Neutrophil (primary cell): ENCODE measurements around the gene GRIK3.

ENCODE experiments used
- H3K27ac ChIP-seq: fragments of 200-600 bp; sonication (generic); 2 replicates; pipeline ENCODE4 v1.5.1; 2016; ENCODE audit warnings: mild to moderate bottlenecking, moderate library complexity
- H3K27me3 ChIP-seq: fragments of 200-600 bp; sonication (generic); 2 replicates; pipeline ENCODE4 v1.6.0; 2016; ENCODE audit warnings: mild to moderate bottlenecking
- H3K36me3 ChIP-seq: fragments of 200-600 bp; sonication (generic); 2 replicates; pipeline ENCODE4 v1.5.1; 2017
- H3K4me1 ChIP-seq, 2 experiments: fragments of 200-600 bp in 1 of 2; sonication (generic) in 1 of 2; 1 replicate in 1 of 2; 2 replicates in 1 of 2; pipeline versions ENCODE4 v1.5.1 to v1.6.1; 2013 to 2016; ENCODE audit warnings: low read depth in 1 of 2, low read length in 1 of 2, mild to moderate bottlenecking in 1 of 2, moderate library complexity in 1 of 2; ENCODE audit not compliant: control insufficient read depth in 1 of 2, insufficient read depth in 1 of 2
- H3K4me3 ChIP-seq, 2 experiments: fragments of 200-600 bp in 1 of 2; sonication (generic) in 1 of 2; 1 replicate in 1 of 2; 2 replicates in 1 of 2; pipeline ENCODE4 v1.5.1; 2013 to 2016; ENCODE audit warnings: low read depth in 1 of 2, low read length in 1 of 2, mild to moderate bottlenecking in 1 of 2, moderate library complexity in 1 of 2
- H3K9me3 ChIP-seq: fragments of 200-600 bp; sonication (generic); 2 replicates; pipeline ENCODE4 v1.5.1; 2016
- TF ChIP-seq, protein P1 (sequence below): fragments of 200-600 bp; sonication (generic); IDR thresholded peaks from 2 replicates; pipeline ENCODE4 v1.5.1; 2016; ENCODE audit warnings: antibody characterized with exemption

GRIK3 gene

GRCh38 chr1:36844917-36845316 lies 189.4 kb downstream of the GRIK3 start:
- no peak overlapping the region for H3K27ac ChIP-seq
- TF ChIP-seq, protein P1, sequence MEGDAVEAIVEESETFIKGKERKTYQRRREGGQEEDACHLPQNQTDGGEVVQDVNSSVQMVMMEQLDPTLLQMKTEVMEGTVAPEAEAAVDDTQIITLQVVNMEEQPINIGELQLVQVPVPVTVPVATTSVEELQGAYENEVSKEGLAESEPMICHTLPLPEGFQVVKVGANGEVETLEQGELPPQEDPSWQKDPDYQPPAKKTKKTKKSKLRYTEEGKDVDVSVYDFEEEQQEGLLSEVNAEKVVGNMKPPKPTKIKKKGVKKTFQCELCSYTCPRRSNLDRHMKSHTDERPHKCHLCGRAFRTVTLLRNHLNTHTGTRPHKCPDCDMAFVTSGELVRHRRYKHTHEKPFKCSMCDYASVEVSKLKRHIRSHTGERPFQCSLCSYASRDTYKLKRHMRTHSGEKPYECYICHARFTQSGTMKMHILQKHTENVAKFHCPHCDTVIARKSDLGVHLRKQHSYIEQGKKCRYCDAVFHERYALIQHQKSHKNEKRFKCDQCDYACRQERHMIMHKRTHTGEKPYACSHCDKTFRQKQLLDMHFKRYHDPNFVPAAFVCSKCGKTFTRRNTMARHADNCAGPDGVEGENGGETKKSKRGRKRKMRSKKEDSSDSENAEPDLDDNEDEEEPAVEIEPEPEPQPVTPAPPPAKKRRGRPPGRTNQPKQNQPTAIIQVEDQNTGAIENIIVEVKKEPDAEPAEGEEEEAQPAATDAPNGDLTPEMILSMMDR = no peak
- H3K4me1 ChIP-seq = no peaks in the 10 kb centered on the region
- H3K9me3 ChIP-seq = no peaks in the 10 kb centered on the region
- no peaks in the 10 kb centered on the region for H3K36me3 ChIP-seq
- no peak overlapping the region for H3K4me3 ChIP-seq
- H3K27me3 ChIP-seq = peaks cover 37% of the 10 kb centered on the region

DNA sequence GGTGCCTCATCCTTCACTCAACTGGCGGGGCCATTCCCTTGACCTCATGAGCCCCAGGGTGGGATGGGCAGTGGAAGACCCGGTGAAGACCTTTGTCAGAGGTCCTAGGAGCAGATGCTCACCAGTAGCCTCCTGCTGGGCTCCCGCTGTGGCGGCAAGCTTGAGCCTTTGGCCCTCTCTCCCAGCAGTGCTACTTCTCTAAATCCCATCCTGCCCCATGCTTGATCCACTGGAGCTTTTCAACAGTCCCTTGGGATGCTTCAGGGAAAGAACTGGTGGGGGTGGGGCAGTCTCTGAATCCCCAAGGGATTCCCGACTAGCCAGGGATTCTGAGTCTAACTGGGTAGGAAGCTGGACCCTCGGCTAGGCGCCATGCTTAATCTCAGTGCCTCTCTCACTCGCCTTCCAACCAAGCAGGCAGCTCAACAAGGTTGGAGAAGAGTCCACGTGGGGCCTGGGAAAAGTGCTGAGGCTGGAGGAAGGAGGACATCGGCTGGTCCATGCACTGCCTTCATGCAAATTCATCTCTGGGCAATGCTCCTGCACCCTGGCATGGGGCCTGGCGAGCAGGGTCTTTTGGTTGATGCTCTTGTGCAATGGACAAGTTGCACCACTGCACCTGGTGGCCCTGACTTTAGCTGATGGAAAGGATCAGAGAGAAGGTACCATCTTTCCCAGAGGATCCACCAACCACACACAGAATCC lies 190.3 kb downstream of the GRIK3 start:
- Histone ChIP-seq H3K4me3 (no peak overlapping the region), H3K27ac (no peak overlapping the region), H3K9me3 (no peaks in the 10 kb centered on the region), H3K36me3 (no peaks in the 10 kb centered on the region), H3K27me3 (peaks cover 28% of the 10 kb centered on the region), H3K4me1 (no peaks in the 10 kb centered on the region)
- TF ChIP-seq, protein P1 = no peak

- TF ChIP-seq, protein P1 = no peak
- Histone ChIP-seq H3K4me3 (no peak overlapping the region), H3K27ac (no peak overlapping the region), H3K9me3 (no peaks in the 10 kb centered on the region), H3K27me3 (peaks cover 25% of the 10 kb centered on the region), H3K4me1 (no peaks in the 10 kb centered on the region), H3K36me3 (no peaks in the 10 kb centered on the region)
These were observed 191.3 kb downstream of the GRIK3 start for GRCh38 chr1:36843027-36843426.

- peaks cover 19% of the 10 kb centered on the region for H3K27me3 ChIP-seq
- no peaks in the 10 kb centered on the region for H3K4me1 ChIP-seq
- no peak overlapping the region for H3K4me3 ChIP-seq
- no peaks in the 10 kb centered on the region for H3K9me3 ChIP-seq
- H3K36me3 ChIP-seq = no peaks in the 10 kb centered on the region
- TF ChIP-seq, protein P1 = no peak
- H3K27ac ChIP-seq = no peak overlapping the region
These were observed 191.9 kb downstream of the GRIK3 start for GRCh38 chr1:36842448-36842847.

DNA sequence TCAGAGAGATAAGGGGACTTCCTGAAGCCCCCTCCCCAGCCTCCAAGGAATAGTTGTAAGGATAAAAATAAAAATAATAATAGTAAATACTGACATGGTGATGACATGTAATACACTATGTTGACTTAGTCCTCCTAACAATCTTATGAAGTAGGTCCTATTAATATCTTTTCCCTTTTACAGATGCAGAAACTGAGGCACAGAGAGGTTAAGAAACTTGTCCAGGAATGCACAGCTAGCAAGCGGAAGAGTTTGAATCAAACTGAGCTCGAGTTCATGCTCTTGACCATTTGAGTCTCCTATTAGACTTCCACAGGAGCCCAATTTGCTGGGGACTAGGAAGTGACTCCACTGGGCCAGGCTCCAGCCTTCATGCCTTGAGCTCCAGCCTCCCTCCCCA lies 194.8 kb downstream of the GRIK3 start:
- Histone ChIP-seq H3K4me3 (no peak overlapping the region), H3K9me3 (no peaks in the 10 kb centered on the region), H3K27ac (no peak overlapping the region), H3K36me3 (no peaks in the 10 kb centered on the region), H3K27me3 (peaks cover 15% of the 10 kb centered on the region), H3K4me1 (no peaks in the 10 kb centered on the region)
- TF ChIP-seq, protein P1 = no peak
